HG03457 (cell line): Measurements from ENCODE around the gene LTA.
A peak's percentile ranks its signal among the peaks of the same experiment; 100 is the strongest.

Experiments
- ATAC-seq: cut with Tn5 transposase; IDR thresholded peaks from one replicate; pipeline ENCODE4 v1.9.1; 2021; ENCODE audit warnings: moderate number of reproducible peaks; ENCODE audit not compliant: unreplicated experiment

Gene LTA

DNA sequence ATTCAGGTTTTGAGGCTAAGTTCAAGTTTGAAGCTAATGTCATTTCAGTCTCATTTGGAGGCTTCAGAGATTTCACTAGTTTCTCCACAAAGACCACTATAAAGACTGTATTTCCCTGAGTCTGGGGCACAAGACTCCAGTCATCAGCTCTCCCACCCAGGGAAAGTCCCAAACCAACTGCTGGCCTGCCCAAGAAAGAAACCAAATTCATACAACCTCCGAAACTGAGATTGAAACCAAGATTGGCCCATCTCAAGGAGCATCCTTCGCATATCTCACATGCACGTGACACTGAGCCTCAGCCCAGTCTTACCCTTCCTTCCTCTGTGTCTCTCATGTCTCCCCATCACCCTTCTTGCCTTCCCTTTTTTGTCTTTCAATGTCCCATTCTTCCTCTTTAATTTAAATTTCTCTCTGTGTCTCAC is 3.5 kb upstream of the LTA start:
- peak; percentile 51 for ATAC-seq

DNA sequence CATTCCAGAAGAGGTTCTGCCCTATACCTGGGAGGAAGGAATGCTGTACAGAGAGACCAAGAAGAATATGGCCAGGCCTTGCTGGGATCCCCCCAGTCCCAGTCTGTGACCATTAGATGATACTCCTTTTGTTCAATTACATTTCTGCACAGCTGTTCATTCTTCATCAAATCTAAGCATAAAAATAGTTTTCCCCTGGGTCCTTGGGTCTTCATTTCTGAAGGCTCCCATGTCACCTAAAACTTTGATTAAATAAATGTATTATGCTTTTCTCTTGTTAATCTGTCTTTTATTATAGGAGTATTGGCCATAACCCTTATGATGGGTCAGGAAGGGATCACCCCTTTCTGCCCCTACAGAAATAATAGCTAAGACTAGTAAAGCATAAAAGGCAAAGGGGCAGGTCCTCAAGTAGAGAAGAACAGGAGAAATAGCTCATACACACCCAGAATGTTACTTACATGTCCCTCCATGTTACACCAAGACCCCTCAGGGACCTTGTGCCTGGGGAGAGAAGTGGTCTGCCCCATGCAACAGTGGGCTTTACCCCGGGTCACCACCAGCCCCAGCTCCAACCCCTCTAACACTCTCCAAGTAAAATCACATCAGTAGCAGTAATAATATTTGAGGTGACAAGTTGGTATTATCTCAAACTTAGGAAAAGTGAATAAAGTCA is 2.1 kb upstream of the LTA start:
- ATAC-seq = no peak

DNA sequence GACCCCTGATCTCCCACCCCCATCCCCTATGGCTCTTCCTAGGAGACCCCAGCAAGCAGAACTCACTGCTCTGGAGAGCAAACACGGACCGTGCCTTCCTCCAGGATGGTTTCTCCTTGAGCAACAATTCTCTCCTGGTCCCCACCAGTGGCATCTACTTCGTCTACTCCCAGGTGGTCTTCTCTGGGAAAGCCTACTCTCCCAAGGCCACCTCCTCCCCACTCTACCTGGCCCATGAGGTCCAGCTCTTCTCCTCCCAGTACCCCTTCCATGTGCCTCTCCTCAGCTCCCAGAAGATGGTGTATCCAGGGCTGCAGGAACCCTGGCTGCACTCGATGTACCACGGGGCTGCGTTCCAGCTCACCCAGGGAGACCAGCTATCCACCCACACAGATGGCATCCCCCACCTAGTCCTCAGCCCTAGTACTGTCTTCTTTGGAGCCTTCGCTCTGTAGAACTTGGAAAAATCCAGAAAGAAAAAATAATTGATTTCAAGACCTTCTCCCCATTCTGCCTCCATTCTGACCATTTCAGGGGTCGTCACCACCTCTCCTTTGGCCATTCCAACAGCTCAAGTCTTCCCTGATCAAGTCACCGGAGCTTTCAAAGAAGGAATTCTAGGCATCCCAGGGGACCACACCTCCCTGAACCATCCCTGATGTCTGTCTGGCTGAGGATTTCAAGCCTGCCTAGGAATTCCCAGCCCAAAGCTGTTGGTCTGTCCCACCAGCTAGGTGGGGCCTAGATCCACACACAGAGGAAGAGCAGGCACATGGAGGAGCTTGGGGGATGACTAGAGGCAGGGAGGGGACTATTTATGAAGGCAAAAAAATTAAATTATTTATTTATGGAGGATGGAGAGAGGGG is 1.4 kb downstream of the LTA start:
- ATAC-seq = no peak

DNA sequence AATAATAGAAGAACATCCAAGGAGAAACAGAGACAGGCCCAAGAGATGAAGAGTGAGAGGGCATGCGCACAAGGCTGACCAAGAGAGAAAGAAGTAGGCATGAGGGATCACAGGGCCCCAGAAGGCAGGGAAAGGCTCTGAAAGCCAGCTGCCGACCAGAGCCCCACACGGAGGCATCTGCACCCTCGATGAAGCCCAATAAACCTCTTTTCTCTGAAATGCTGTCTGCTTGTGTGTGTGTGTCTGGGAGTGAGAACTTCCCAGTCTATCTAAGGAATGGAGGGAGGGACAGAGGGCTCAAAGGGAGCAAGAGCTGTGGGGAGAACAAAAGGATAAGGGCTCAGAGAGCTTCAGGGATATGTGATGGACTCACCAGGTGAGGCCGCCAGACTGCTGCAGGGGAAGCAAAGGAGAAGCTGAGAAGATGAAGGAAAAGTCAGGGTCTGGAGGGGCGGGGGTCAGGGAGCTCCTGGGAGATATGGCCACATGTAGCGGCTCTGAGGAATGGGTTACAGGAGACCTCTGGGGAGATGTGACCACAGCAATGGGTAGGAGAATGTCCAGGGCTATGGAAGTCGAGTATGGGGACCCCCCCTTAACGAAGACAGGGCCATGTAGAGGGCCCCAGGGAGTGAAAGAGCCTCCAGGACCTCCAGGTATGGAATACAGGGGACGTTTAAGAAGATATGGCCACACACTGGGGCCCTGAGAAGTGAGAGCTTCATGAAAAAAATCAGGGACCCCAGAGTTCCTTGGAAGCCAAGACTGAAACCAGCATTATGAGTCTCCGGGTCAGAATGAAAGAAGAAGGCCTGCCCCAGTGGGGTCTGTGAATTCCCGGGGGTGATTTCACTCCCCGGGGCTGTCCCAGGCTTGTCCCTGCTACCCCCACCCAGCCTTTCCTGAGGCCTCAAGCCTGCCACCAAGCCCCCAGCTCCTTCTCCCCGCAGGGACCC is 2.3 kb downstream of the LTA start:
- ATAC-seq = no peak

DNA sequence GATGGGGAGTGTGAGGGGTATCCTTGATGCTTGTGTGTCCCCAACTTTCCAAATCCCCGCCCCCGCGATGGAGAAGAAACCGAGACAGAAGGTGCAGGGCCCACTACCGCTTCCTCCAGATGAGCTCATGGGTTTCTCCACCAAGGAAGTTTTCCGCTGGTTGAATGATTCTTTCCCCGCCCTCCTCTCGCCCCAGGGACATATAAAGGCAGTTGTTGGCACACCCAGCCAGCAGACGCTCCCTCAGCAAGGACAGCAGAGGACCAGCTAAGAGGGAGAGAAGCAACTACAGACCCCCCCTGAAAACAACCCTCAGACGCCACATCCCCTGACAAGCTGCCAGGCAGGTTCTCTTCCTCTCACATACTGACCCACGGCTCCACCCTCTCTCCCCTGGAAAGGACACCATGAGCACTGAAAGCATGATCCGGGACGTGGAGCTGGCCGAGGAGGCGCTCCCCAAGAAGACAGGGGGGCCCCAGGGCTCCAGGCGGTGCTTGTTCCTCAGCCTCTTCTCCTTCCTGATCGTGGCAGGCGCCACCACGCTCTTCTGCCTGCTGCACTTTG is 3.3 kb downstream of the LTA start, which contains the start of gene TNF:
TSS of gene TNF (plus strand) at position 231 of the 567 bp plus-strand sequence. CDS start at position 408, 177 bp downstream.
- no peak for ATAC-seq

DNA sequence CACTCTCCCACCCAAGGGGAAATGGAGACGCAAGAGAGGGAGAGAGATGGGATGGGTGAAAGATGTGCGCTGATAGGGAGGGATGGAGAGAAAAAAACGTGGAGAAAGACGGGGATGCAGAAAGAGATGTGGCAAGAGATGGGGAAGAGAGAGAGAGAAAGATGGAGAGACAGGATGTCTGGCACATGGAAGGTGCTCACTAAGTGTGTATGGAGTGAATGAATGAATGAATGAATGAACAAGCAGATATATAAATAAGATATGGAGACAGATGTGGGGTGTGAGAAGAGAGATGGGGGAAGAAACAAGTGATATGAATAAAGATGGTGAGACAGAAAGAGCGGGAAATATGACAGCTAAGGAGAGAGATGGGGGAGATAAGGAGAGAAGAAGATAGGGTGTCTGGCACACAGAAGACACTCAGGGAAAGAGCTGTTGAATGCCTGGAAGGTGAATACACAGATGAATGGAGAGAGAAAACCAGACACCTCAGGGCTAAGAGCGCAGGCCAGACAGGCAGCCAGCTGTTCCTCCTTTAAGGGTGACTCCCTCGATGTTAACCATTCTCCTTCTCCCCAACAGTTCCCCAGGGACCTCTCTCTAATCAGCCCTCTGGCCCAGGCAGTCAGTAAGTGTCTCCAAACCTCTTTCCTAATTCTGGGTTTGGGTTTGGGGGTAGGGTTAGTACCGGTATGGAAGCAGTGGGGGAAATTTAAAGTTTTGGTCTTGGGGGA is 4.0 kb downstream of the LTA start:
- ATAC-seq = no peak

DNA sequence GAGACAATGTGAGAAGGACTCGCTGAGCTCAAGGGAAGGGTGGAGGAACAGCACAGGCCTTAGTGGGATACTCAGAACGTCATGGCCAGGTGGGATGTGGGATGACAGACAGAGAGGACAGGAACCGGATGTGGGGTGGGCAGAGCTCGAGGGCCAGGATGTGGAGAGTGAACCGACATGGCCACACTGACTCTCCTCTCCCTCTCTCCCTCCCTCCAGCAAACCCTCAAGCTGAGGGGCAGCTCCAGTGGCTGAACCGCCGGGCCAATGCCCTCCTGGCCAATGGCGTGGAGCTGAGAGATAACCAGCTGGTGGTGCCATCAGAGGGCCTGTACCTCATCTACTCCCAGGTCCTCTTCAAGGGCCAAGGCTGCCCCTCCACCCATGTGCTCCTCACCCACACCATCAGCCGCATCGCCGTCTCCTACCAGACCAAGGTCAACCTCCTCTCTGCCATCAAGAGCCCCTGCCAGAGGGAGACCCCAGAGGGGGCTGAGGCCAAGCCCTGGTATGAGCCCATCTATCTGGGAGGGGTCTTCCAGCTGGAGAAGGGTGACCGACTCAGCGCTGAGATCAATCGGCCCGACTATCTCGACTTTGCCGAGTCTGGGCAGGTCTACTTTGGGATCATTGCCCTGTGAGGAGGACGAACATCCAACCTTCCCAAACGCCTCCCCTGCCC is 4.9 kb downstream of the LTA start:
- ATAC-seq = no peak

DNA sequence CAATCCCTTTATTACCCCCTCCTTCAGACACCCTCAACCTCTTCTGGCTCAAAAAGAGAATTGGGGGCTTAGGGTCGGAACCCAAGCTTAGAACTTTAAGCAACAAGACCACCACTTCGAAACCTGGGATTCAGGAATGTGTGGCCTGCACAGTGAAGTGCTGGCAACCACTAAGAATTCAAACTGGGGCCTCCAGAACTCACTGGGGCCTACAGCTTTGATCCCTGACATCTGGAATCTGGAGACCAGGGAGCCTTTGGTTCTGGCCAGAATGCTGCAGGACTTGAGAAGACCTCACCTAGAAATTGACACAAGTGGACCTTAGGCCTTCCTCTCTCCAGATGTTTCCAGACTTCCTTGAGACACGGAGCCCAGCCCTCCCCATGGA is 5.5 kb downstream of the LTA start:
- ATAC-seq = no peak

DNA sequence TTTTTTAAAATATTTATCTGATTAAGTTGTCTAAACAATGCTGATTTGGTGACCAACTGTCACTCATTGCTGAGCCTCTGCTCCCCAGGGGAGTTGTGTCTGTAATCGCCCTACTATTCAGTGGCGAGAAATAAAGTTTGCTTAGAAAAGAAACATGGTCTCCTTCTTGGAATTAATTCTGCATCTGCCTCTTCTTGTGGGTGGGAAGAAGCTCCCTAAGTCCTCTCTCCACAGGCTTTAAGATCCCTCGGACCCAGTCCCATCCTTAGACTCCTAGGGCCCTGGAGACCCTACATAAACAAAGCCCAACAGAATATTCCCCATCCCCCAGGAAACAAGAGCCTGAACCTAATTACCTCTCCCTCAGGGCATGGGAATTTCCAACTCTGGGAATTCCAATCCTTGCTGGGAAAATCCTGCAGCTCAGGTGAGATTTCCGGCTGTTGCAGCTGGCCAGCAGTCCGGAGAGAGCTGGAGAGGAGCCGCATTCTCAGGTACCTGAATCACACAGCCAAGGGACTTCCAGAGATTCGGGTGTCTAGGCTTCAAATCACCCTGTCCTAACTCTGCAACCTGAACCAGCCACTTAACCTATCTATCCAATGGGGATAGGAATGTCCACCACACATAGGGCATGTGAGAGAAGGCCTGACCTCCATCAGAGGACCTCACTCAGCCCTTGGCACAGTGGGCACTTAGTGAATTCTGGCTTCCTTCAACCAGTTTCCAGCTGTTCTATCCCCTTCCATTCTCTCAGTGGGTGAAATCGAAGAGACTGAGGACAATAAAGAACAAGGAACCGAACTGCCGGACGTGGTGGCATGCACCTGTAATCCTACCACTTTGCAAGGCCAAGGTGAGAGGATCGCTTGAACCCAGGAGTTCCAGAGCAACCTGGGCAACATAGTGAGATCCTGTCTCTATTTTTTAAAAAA is 6.4 kb downstream of the LTA start:
- no peak for ATAC-seq

DNA sequence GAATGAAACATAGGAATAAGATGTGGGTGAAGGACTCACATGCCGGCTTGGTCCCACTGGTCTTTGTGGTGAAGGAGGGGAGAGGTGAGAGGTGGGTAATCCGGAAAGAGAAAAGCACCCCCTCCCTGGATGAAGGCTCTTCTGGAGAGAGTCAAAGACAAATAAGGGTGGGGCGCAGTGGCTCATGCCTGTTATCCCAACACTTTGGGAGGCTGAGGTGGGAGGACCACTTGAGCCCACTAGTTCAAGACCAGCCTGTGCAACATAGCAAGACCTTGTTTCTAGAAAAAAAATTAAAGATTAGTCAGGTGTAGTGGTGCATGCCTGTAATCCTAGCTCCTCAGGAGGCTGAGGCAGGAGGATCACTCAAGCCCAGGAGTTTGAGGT is 7.0 kb downstream of the LTA start:
- ATAC-seq = no peak

DNA sequence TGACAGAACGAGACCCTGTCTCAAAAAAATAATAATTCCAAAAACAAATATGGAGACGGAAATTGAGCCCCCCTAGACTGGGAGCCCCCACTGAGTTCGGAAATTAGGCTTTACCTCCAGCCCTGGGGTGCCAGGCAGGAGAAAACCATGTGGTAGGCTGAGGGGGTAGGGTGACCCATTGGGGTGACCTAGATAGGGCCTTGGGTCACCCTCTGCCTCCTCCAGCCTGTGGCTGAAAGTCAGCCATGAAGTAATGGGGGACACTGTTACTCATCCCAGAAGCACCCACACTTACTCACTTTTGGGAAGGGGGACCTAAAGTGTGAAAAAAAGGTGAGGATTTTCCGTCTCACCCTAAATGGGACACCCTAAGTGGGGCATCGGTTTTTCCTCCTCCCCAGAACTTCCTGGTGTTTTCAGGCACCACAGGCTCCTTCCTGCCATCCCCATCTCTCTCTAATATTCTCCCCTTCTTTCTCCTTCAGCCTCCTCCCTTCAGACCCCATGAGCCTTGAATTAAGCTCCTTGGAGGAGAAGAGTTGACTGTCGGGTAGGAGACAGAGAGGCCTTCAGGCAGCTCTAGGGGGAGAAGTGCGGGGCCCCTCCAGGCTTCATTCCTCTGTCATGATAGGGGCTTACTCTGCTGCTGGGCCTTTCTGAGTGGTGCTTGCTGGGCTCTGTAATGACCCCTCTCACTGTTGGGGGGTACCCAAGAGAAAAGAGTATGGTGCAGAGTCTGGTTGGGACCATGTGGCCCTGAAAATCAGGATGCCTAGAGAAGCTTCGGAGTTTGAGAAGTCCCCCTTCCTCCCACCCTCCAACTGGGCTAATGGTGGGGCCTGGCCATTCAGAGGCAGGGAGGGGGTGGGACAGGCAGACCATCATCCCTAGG is 7.7 kb downstream of the LTA start:
- no peak for ATAC-seq

DNA sequence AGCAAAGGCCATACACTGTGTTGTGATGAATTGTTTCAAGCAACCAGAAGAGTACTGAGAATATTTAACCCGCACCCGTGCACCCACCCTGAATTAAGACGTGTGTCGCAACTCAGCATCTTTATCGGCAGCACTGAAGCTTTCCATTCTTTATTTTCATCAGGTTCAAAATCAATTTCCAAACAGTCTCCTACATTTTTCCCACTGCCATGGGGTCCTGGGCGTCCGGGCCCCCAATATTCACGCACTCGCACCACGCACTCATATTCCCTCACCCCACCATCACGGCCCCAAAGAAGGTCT is 8.3 kb downstream of the LTA start:
- ATAC-seq = no peak

DNA sequence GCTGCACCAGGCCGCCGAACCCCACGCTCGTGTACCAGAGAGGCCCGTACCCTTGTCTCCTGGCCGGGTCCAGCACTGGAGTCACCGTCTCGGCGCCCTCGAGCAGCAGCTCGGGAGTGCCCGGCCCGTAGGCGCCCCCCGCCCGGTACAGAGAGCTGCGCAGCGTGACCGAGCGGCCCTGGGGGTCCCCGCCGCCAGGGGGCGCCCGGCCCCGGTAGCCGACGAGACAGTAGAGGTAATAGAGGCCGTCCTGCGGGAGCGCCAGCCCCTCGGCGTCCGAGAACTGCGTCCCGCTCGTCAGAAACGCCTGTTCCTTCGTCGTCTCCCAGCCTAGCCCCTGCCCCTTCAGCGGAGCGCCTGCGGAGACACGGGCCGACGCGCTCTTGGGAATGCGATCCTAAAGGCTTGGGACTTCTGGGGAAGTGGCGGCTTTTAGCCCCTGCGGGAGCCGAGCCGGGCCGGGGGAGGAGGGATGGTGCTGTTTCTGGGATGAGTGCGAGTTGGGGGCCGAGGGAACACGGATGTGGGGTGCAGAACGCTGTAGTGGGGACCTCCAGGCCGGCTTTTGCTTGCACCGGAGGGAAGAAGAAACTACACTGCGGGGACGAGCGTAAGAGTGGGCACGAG is 8.8 kb downstream of the LTA start:
- no peak for ATAC-seq

DNA sequence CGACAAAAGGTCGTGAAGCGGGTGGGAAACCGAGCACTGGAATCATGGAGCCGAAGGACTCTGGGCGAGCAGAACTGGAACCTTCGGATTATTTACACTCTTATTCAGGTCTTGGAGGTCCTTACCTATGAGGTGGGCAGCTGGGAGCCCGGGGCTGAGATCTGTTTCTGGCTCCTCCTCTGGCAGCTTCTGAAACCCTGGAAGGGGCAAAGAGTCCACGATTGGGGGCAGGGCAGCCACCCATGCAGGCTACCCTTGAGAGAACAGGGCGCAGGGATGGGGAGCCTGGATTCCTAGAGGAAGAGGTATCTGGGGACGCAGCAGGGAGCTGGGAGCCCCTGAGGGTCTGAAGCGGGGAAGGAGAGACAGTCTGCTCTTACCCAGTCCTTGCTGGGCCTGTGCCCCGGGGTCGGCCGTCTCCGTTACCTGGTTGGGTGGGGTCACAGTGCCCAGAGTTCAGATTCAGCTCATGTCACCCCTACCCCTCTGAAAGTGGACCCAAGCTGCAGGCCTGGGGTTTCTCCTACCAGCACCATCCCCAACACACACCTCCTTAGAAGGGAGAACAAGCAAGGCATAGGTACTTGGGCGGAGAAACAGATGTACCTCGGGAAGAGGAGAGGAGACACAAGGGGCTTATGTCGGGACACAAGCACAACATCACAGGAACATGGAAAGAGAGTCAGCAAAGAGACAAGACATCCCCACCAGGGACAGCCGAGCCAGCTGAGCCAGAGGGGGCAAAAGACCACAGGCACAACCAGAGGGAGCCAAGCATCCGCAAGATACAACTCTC is 9.5 kb downstream of the LTA start:
- ATAC-seq = no peak

DNA sequence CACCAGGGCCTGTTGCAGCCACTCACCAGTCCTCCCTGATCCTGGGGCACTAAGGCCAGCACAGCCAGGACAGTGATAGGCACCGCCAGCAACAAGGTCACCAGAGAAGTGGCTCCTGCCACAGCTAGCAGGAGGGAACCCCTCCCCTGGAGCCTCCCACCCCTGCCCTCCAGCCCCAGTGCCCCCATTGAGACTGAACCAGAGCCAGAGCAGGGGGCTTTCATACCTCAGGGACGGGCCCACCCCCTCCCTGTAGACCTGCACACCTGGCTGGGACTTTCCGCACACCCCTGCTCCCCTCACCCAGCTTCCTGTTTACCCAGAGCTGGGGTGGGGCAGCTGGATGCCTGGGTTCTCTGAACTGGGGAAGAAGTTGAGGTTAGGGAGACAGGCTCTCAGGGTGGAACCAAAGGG is 10.1 kb downstream of the LTA start, which contains the start of gene LTB:
TSS of gene LTB (minus strand) at position 195 of the 414 bp plus-strand sequence. CDS start at position 188, 7 bp downstream.
- no peak for ATAC-seq

DNA sequence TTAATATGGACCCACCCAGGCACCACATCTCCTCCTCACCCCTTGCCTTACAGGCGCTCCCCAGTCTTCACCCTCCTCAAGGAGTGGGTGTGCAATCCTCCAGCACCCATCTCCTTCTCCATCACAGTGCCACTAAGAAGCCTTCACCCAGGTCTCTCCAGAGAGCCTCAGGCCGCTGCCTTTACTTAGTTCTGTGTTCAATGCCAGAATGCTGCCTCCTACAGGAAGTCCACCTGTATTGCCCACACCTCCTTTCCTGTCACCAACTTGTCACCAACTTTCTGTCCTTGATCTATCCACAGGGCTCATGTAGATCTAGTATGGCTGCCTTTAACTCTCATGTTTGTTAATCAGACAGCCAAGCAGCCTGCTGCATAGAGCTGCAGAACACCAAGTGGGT is 13.4 kb downstream of the LTA start:
- ATAC-seq = no peak
